NT2/D1 (cell line): Measurements from ENCODE around the gene TLK1.

ENCODE experiments used
- YY1 ChIP-seq: IDR thresholded peaks from 2 replicates; pipeline ENCODE4 v1.6.1; 2011; ENCODE audit not compliant: insufficient read length, insufficient read depth
- ZNF274 ChIP-seq: IDR thresholded peaks from 2 replicates; pipeline ENCODE4 v1.6.1; 2011; ENCODE audit warnings: mild to moderate bottlenecking, low read depth, low read length

- no peak for TF ChIP-seq ZNF274
- no peak for TF ChIP-seq YY1
Observed at GRCh38 chr2:171149171-171149938, 11.3 kb downstream of the TLK1 start.
